ENCODE data around the gene SLC2A4RG.

- no peak for TF ChIP-seq CTCF (IDR thresholded peaks at IDR 0.05)
- no peak for TF ChIP-seq POLR2A (IDR thresholded peaks at IDR 0.05)
Observed at GRCh38 chr20:63777614-63778013, 38.0 kb downstream of the SLC2A4RG start.

Data from adrenal gland (tissue), 5 donors.